Vagina (tissue), 2 donors: ENCODE measurements around the gene PARK7. TPM values are rescaled to one million over a fixed set of nuclear protein-coding genes. Genes with fewer than 3 reads are reported as not detected.

Experiments used
- DNase-seq, 2 donors: peaks; one replicate each; pipeline ENCODE4 v3.0.0-alpha.2; 2017; ENCODE audit errors: extremely low spot score in 2 of 2
- H3K27ac ChIP-seq: fragments of 200-600 bp; sonication (generic); one replicate; pipeline ENCODE4 v1.5.1; 2019
- H3K27me3 ChIP-seq: fragments of 200-600 bp; sonication (generic); one replicate; pipeline ENCODE4 v1.5.1; 2019
- H3K36me3 ChIP-seq, 2 donors: fragments of 200-600 bp; sonication (generic); one replicate each; pipeline ENCODE4 v1.5.1; 2017 to 2019
- H3K4me1 ChIP-seq: fragments of 200-600 bp; sonication (generic); one replicate; pipeline ENCODE4 v1.5.1; 2019
- H3K4me3 ChIP-seq, 2 donors: fragments of 200-600 bp; sonication (generic); 1 replicate in 1 of 2; 2 replicates in 1 of 2; pipeline ENCODE4 v1.5.1; 2016 to 2019
- H3K9me3 ChIP-seq: fragments of 200-600 bp; sonication (generic); one replicate; pipeline ENCODE4 v1.5.1; 2019
- CTCF ChIP-seq, 3 experiments: fragments of 450-650 bp in 2 of 3; fragments of 200-600 bp in 1 of 3; sonication (generic) in 1 of 3; IDR thresholded peaks; one replicate each; pipeline ENCODE4 v1.5.1; 2017 to 2019; ENCODE audit warnings: antibody characterized with exemption in 3 of 3, mild to moderate bottlenecking in 2 of 3, moderate library complexity in 2 of 3
- POLR2A ChIP-seq, 2 donors: fragments of 450-650 bp; IDR thresholded peaks; one replicate each; pipeline ENCODE4 v1.6.1; 2017; ENCODE audit warnings: antibody characterized with exemption in 2 of 2, mild to moderate bottlenecking in 2 of 2, moderate library complexity in 2 of 2
- POLR2AphosphoS5 ChIP-seq, 2 donors: sonication (generic); formaldehyde crosslinking; IDR thresholded peaks; one replicate each; pipeline ENCODE4 v1.9.0; 2017; ENCODE audit warnings: antibody characterized with exemption in 2 of 2, mild to moderate bottlenecking in 2 of 2, low read depth in 1 of 2; ENCODE audit not compliant: insufficient read depth in 1 of 2
- intact Hi-C: fragments of 100-400 bp; cut with DNase I; formaldehyde crosslinking; loops from one replicate; pipeline ENCODE4 v1.15.1; 2023
- total RNA-seq: library from RNA; depleted of rRNA; stranded (reverse); fragments of >200 nt; gene quantifications from one replicate; pipeline ENCODE4 v1.2.3, GENCODE V29; 2016

PARK7 gene
- total RNA-seq, 1 donor from 2014 or later, result 119 TPM

GRCh38 chr1:7989762-7990428, 28.4 kb downstream of the PARK7 start:
- no peak for TF ChIP-seq CTCF (IDR thresholded peaks at IDR 0.05)
- no peak for TF ChIP-seq POLR2AphosphoS5 (IDR thresholded peaks at IDR 0.05; ENCODE audit: insufficient read depth in 1 of 2, low read depth in 1 of 2)
- TF ChIP-seq POLR2A (IDR thresholded peaks at IDR 0.05), result no peak

GRCh38 chr1:7991504-7992440, 30.3 kb downstream of the PARK7 start:
- TF ChIP-seq POLR2A (IDR thresholded peaks at IDR 0.05) (no peak), CTCF (IDR thresholded peaks at IDR 0.05) (no peak), POLR2AphosphoS5 (IDR thresholded peaks at IDR 0.05; ENCODE audit: insufficient read depth in 1 of 2, low read depth in 1 of 2) (no peak)
- intact Hi-C loops, result no loop called here
- Histone ChIP-seq H3K4me1 (no peaks in the 10 kb centered on the region), H3K4me3 (no peak overlapping the region), H3K36me3 (no peaks in the 10 kb centered on the region), H3K27me3 (no peaks in the 10 kb centered on the region), H3K27ac (no peak overlapping the region), H3K9me3 (no peaks in the 10 kb centered on the region)
- no peak for DNase-seq

More at GRCh38 chr1:7989762-7990428, 28.4 kb downstream of the PARK7 start:
- Histone ChIP-seq H3K27ac (no peak overlapping the region), H3K4me3 (no peak overlapping the region), H3K9me3 (no peaks in the 10 kb centered on the region), H3K36me3 (peaks cover 0 to 18% of the 10 kb centered on the region in 2 donors), H3K4me1 (no peaks in the 10 kb centered on the region), H3K27me3 (no peaks in the 10 kb centered on the region)
- intact Hi-C loops, result loop anchor here (10.0 kb wide), 1 partner anchor 325 kb away; the partner anchor contains the start of gene SLC45A1
- no peak for DNase-seq

- no peak for TF ChIP-seq POLR2A (IDR thresholded peaks at IDR 0.05)
- no peak for TF ChIP-seq POLR2AphosphoS5 (IDR thresholded peaks at IDR 0.05; ENCODE audit: insufficient read depth in 1 of 2, low read depth in 1 of 2)
- TF ChIP-seq CTCF (IDR thresholded peaks at IDR 0.05), result no peak
- Histone ChIP-seq H3K4me1 (no peaks in the 10 kb centered on the region), H3K4me3 (no peak overlapping the region), H3K9me3 (no peaks in the 10 kb centered on the region), H3K27ac (no peak overlapping the region), H3K27me3 (no peaks in the 10 kb centered on the region), H3K36me3 (no peaks in the 10 kb centered on the region)
- intact Hi-C loops, result no loop called here
- DNase-seq, result no peak
Observed at GRCh38 chr1:7992885-7993284, 31.4 kb downstream of the PARK7 start.

GRCh38 chr1:7993593-7994479, 32.3 kb downstream of the PARK7 start:
- DNase-seq, result no peak
- H3K27ac ChIP-seq, result no peak overlapping the region
- intact Hi-C loops, result no loop called here

More at GRCh38 chr1:7993593-7994479, 32.3 kb downstream of the PARK7 start:
- no peak for TF ChIP-seq POLR2AphosphoS5 (IDR thresholded peaks at IDR 0.05; ENCODE audit: insufficient read depth in 1 of 2, low read depth in 1 of 2)
- TF ChIP-seq POLR2A (IDR thresholded peaks at IDR 0.05), result no peak
- TF ChIP-seq CTCF (IDR thresholded peaks at IDR 0.05), result no peak
- no peaks in the 10 kb centered on the region for H3K9me3 ChIP-seq
- H3K4me1 ChIP-seq, result no peaks in the 10 kb centered on the region
- H3K27me3 ChIP-seq, result no peaks in the 10 kb centered on the region
- H3K4me3 ChIP-seq, result no peak overlapping the region
- H3K36me3 ChIP-seq, result no peaks in the 10 kb centered on the region
